SU-DHL-6 (cell line): ENCODE measurements around the gene TCF12.

Experiments
- CTCF ChIP-seq: fragments of 200-600 bp; sonication (generic); IDR thresholded peaks from one replicate; pipeline ENCODE4 v1.5.1; 2017; ENCODE audit warnings: antibody characterized with exemption, mild to moderate bottlenecking, low read length, moderate library complexity; ENCODE audit not compliant: insufficient read depth, poor library complexity, severe bottlenecking
- EZH2phosphoT487 ChIP-seq: fragments of 200-600 bp; sonication (generic), shearing (Covaris generic); conservative IDR thresholded peaks from 2 replicates; pipeline ENCODE4 v1.6.1; 2018; ENCODE audit warnings: mild to moderate bottlenecking, antibody characterized with exemption, low read length, moderate library complexity, mixed read lengths

DNA sequence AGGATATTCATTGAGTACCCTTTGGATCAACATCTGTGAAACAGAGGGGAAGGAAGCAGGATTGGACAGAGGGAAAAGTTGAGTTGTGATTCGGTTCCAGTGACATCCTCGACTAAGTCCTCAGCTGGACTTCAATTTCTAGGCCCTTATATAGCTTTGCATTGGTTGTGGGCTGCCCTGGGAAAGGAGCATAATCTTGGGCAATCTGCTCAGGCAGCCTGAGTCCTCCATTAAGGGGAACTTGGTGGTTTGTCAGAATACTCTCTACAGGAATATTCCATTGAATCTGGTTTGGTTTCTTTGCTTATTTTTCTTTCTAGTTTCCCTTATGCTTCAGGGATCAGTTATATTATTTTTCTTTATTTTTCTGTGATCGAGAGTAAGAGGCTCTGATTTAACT lies 94.1 kb downstream of the TCF12 start:
- TF ChIP-seq CTCF (no peak), EZH2phosphoT487 (no peak)
